ENCODE results near the gene KLHL40.

- no peak for TF ChIP-seq CTCF (conservative IDR thresholded peaks at IDR 0.05; ENCODE audit: low read length)
- TF ChIP-seq EZH2phosphoT487 (IDR thresholded peaks at IDR 0.05; ENCODE audit: borderline replicate concordance, low read depth, low read length): no peak
Measured at GRCh38 chr3:42720126-42720525, 34.8 kb downstream of the KLHL40 start.

All from OCI-LY7 (cell line).